IMR-90 (cell line): ENCODE measurements around the gene UCHL1. TPM values are rescaled to one million over a fixed set of nuclear protein-coding genes. Genes with fewer than 3 reads are reported as not detected.
A peak's percentile ranks its signal among the peaks of the same experiment; 100 is the strongest.

Source experiments
- ATAC-seq: fragments of 200-7000 bp; cut with Tn5 transposase; 2 replicates; pipeline ENCODE4 v1.9.1; 2020; ENCODE audit warnings: low read depth, mild to moderate bottlenecking, moderate library complexity
- BruUV-seq: library from RNA; stranded (reverse); fragments of 400-500 nt; replicated peaks from 2 replicates; lab custom pipeline; 2021; lab: Mats Ljungman, UMichigan
- CTCF ChIA-PET: fragments of 300-600 bp; formaldehyde crosslinking; extraction: SDS; loops from one replicate; lab custom pipeline; 2021; ENCODE audit warnings: antibody characterized with exemption; lab: Yijun Ruan, JAX
- POLR2A ChIA-PET: fragments of 300-600 bp; sonication (Branson Sonifier 250); formaldehyde crosslinking; loops from one replicate; lab custom pipeline; 2022; ENCODE audit warnings: antibody characterized with exemption; ENCODE audit not compliant: unreplicated experiment; lab: Charles Lee
- DNase-seq: peaks from one replicate; pipeline ENCODE4 v3.0.0; 2013
- H2AFZ ChIP-seq: replicated peaks from 2 replicates; pipeline ENCODE3; 2013; ENCODE audit warnings: low read length, mild to moderate bottlenecking; ENCODE audit not compliant: poor library complexity
- H2AK5ac ChIP-seq: 2 replicates; pipeline ENCODE4 v1.6.1; 2013; ENCODE audit warnings: low read depth, low read length, inconsistent platforms
- H2AK9ac ChIP-seq: replicated peaks from 2 replicates; pipeline ENCODE3; 2013; ENCODE audit warnings: mild to moderate bottlenecking, low read depth, low read length, moderate library complexity; ENCODE audit not compliant: poor library complexity
- H2BK120ac ChIP-seq: 2 replicates; pipeline ENCODE4 v1.6.1; 2013; ENCODE audit warnings: low read depth, low read length, inconsistent platforms
- H2BK15ac ChIP-seq: 3 replicates; pipeline ENCODE4 v1.6.1; 2013; ENCODE audit warnings: low read depth, low read length, inconsistent platforms
- H2BK20ac ChIP-seq: 2 replicates; pipeline ENCODE4 v1.6.1; 2013; ENCODE audit warnings: low read depth, mild to moderate bottlenecking, inconsistent platforms, low read length, moderate library complexity
- H2BK5ac ChIP-seq: 2 replicates; pipeline ENCODE4 v1.6.1; 2013; ENCODE audit warnings: mild to moderate bottlenecking, low read depth, low read length, inconsistent platforms; ENCODE audit not compliant: poor library complexity, severe bottlenecking
- H3K14ac ChIP-seq: replicated peaks from 2 replicates; pipeline ENCODE4 v1.6.1; 2013; ENCODE audit warnings: low read depth, low read length, inconsistent platforms
- H3K18ac ChIP-seq: 2 replicates; pipeline ENCODE4 v1.6.1; 2013; ENCODE audit warnings: low read depth, low read length, control low read depth
- H3K23ac ChIP-seq: 2 replicates; pipeline ENCODE4 v1.6.1; 2013; ENCODE audit warnings: low read depth, low read length, inconsistent platforms
- H3K27ac ChIP-seq: 2 replicates; pipeline ENCODE4 v1.5.1; 2013; ENCODE audit warnings: mild to moderate bottlenecking, control low read depth, low read length; ENCODE audit not compliant: insufficient read depth
- H3K27me3 ChIP-seq: 2 replicates; pipeline ENCODE4 v1.6.1; 2013; ENCODE audit warnings: low read length; ENCODE audit not compliant: control insufficient read depth, insufficient read depth
- H3K36me3 ChIP-seq: 2 replicates; pipeline ENCODE4 v1.6.1; 2013; ENCODE audit warnings: low read length, mixed read lengths; ENCODE audit not compliant: control insufficient read depth, insufficient read depth
- H3K4ac ChIP-seq: 2 replicates; pipeline ENCODE4 v1.6.1; 2013; ENCODE audit warnings: low read depth, low read length, inconsistent platforms
- H3K4me1 ChIP-seq: 2 replicates; pipeline ENCODE4 v1.6.1; 2013; ENCODE audit warnings: low read length, mixed read lengths; ENCODE audit not compliant: control insufficient read depth, insufficient read depth
- H3K4me2 ChIP-seq: 2 replicates; pipeline ENCODE4 v1.6.1; 2013; ENCODE audit warnings: low read depth, mild to moderate bottlenecking, control low read depth, low read length, moderate library complexity
- H3K4me3 ChIP-seq: 2 replicates; pipeline ENCODE4 v1.5.1; 2013; ENCODE audit warnings: low read depth, mild to moderate bottlenecking, control low read depth, low read length, moderate library complexity; ENCODE audit not compliant: insufficient read depth
- H3K56ac ChIP-seq: 2 replicates; pipeline ENCODE4 v1.6.1; 2013; ENCODE audit warnings: low read length, inconsistent platforms; ENCODE audit not compliant: insufficient read depth; ENCODE audit errors: extremely low read depth
- H3K79me1 ChIP-seq, 2 experiments: 2 replicates each; pipeline ENCODE4 v1.6.1; 2013; ENCODE audit warnings: low read length in 2 of 2, inconsistent platforms in 1 of 2, low read depth in 1 of 2
- H3K9ac ChIP-seq: 2 replicates; pipeline ENCODE4 v1.6.1; 2013; ENCODE audit warnings: low read depth, low read length, control low read depth
- H3K9me1 ChIP-seq: 2 replicates; pipeline ENCODE4 v1.6.1; 2013; ENCODE audit warnings: low read length, inconsistent platforms; ENCODE audit not compliant: insufficient read depth
- H3K9me3 ChIP-seq: 2 replicates; pipeline ENCODE4 v1.6.1; 2013; ENCODE audit warnings: low read length; ENCODE audit not compliant: control insufficient read depth, insufficient read depth
- H4K20me1 ChIP-seq: 2 replicates; pipeline ENCODE4 v1.6.1; 2013; ENCODE audit warnings: low read length, inconsistent platforms; ENCODE audit not compliant: insufficient read depth
- H4K5ac ChIP-seq: 2 replicates; pipeline ENCODE4 v1.6.1; 2013; ENCODE audit warnings: mild to moderate bottlenecking, low read depth, low read length, control low read depth
- H4K8ac ChIP-seq, 2 experiments: 2 replicates each; pipeline ENCODE4 v1.6.1; 2013; ENCODE audit warnings: low read depth in 2 of 2, low read length in 2 of 2, control low read depth in 1 of 2, inconsistent platforms in 1 of 2
- H4K91ac ChIP-seq: 2 replicates; pipeline ENCODE4 v1.6.1; 2013; ENCODE audit warnings: low read depth, low read length, inconsistent platforms; ENCODE audit not compliant: insufficient read depth
- BHLHE40 ChIP-seq: fragments of 150-350 bp; IDR thresholded peaks from 2 replicates; pipeline ENCODE4 v1.6.1; 2016; ENCODE audit warnings: mild to moderate bottlenecking, low read depth, low read length
- CEBPB ChIP-seq: IDR thresholded peaks from 2 replicates; pipeline ENCODE4 v1.6.1; 2012; ENCODE audit warnings: low read depth, low read length, improper control_type of control experiment
- CHD1 ChIP-seq: IDR thresholded peaks from 2 replicates; pipeline ENCODE4 v1.6.1; 2012; ENCODE audit warnings: low read depth, low read length, improper control_type of control experiment
- MXI1 ChIP-seq: IDR thresholded peaks from 2 replicates; pipeline ENCODE4 v1.6.1; 2012; ENCODE audit warnings: low read depth, mild to moderate bottlenecking, low read length, moderate library complexity, borderline replicate concordance
- RCOR1 ChIP-seq: IDR thresholded peaks from 2 replicates; pipeline ENCODE4 v1.6.1; 2012; ENCODE audit warnings: mild to moderate bottlenecking, low read length, improper control_type of control experiment; ENCODE audit not compliant: insufficient replicate concordance
- WGBS, 2 experiments: methylation state at CpG; one replicate each; pipeline versions ENCODE4 v1.1.5 to v1.1.7; 2013; ENCODE audit warnings: missing lambda C conversion rate in 2 of 2; ENCODE audit not compliant: insufficient read length in 1 of 2; ENCODE audit errors: extremely low coverage in 2 of 2; 5-methylcytosine and 5-hydroxymethylcytosine counted together
- dilution Hi-C: fragments of 300-500 bp; cut with HindIII; formaldehyde crosslinking; loops from one replicate; pipeline ENCODE4 v1.14.3; 2018; ENCODE audit warnings: low sequenced_read_pairs; ENCODE audit not compliant: unreplicated experiment
- in situ Hi-C: fragments of 300-500 bp; cut with MboI; formaldehyde crosslinking; loops from 3 replicates; pipeline ENCODE4 v1.14.3; 2019; ENCODE audit warnings: low sequenced_read_pairs, inconsistent platforms, mixed read lengths
- intact Hi-C: fragments of 100-400 bp; cut with micrococcal nuclease; formaldehyde crosslinking; loops from 2 replicates; pipeline ENCODE4 v1.10.0; 2022
- polyA plus RNA-seq, 3 experiments: library from polyadenylated mRNA; depleted of rRNA; stranded (reverse); fragments of >200 nt; gene quantifications; 2 replicates each; pipeline ENCODE4 v1.2.3, GENCODE V29; 2012; ENCODE audit warnings: low replicate concordance in 1 of 3
- total RNA-seq: library from RNA; depleted of rRNA; stranded (reverse); fragments of >200 nt; gene quantifications from 2 replicates; pipeline ENCODE4 v1.2.3, GENCODE V29; 2012

Gene UCHL1
- total and polyA plus RNA-seq, 2 of the 4 experiments (the other 2 are of a cell fraction): 972 to 2,118 TPM

- TF ChIP-seq BHLHE40 (no peak), CEBPB (peak; percentile 71)
Measured at GRCh38 chr4:41212616-41213203, 44.0 kb upstream of the UCHL1 start (continued).

- Histone ChIP-seq H2BK20ac (peak overlapping the region; percentile 40; the same call in 1 of the 2 replicates), H2AK5ac (peak overlapping the region; percentile 87), H3K14ac (peak overlapping the region; percentile 87), H2AK9ac (peak overlapping the region; percentile 86), H3K4me2 (peak overlapping the region; percentile 100), H2BK120ac (peak overlapping the region; percentile 68), H3K9ac (peak overlapping the region; percentile 97), H3K79me1 (peaks cover 13 to 31% of the 10 kb centered on the region in 2 experiments), H3K27me3 (no peaks in the 10 kb centered on the region), H3K23ac (peak overlapping the region; percentile 93), H2BK5ac (peak overlapping the region; percentile 67), H3K36me3 (no peaks in the 10 kb centered on the region), H3K4me3 (peak overlapping the region; percentile 68), H3K9me1 (no peaks in the 10 kb centered on the region; the same call in 1 of the 2 replicates), H2AFZ (peak overlapping the region; percentile 93), H3K27ac (peak overlapping the region; percentile 55), H3K18ac (peak overlapping the region; percentile 87), H3K56ac (peak overlapping the region; percentile 73), H4K8ac (peak overlapping the region; percentile 35 to 72; a peak in 2 of 4 replicates), H4K5ac (peak overlapping the region; percentile 72), H4K20me1 (no peaks in the 10 kb centered on the region), H3K9me3 (0 out of 2 replicates have a peak, but pooled peaks cover 3% of the 10 kb centered on the region), H2BK15ac (peak overlapping the region; percentile 89; the same call in 2 of the 3 replicates), H3K4me1 (peaks cover 4% of the 10 kb centered on the region), H3K4ac (peak overlapping the region; percentile 85), H4K91ac (peak overlapping the region; percentile 56)
- no TSS peak for BruUV-seq
- DNase-seq: no peak
- CTCF ChIA-PET: interaction anchor here (0.6 to 1.5 kb wide), 12 partner anchors 33 to 289 kb away, joined by 3 to 6 read pairs (median 4); no protein-coding TSS in a partner anchor
- in situ Hi-C loops (no loop called here), intact Hi-C loops (loop anchor here (1.0 to 5.0 kb wide), 6 partner anchors 37 to 286 kb away; no protein-coding TSS in a partner anchor), dilution Hi-C loops (no loop called here)
- POLR2A ChIA-PET: interaction anchor here (0.7 kb wide), 1 partner anchor 301 kb away, joined by 9 read pairs; no protein-coding TSS in a partner anchor
- TF ChIP-seq CHD1 (0 out of 2 replicates have a peak, but pooled peaks have one; percentile 23), RCOR1 (no peak), MXI1 (no peak)
- WGBS, 2 experiments: 4% methylated on average over 13 of the region's 35 CpGs; no CpG with 5 or more reads in 1 of the 2 experiments
- peak; percentile 8 for ATAC-seq
Measured at GRCh38 chr4:41213625-41214135, 43.0 kb upstream of the UCHL1 start.
